Tibial artery (tissue), 4 donors: ENCODE data around the gene ZSWIM6.

ENCODE experiments used
- DNase-seq, 2 donors: peaks; one replicate each; pipeline ENCODE4 v3.0.0-alpha.2; 2019
- H3K27ac ChIP-seq, 2 donors: fragments of 200-600 bp; sonication (generic) in 1 of 2; 1 replicate in 1 of 2; 2 replicates in 1 of 2; pipeline ENCODE4 v1.5.1; 2018 to 2019; ENCODE audit warnings: mild to moderate bottlenecking in 1 of 2
- H3K27me3 ChIP-seq, 2 donors: fragments of 200-600 bp; sonication (generic) in 1 of 2; one replicate each; pipeline versions ENCODE4 v1.5.1 to v1.6.0; 2016 to 2019
- H3K36me3 ChIP-seq, 3 donors: fragments of 200-600 bp; sonication (generic) in 2 of 3; one replicate each; pipeline ENCODE4 v1.5.1; 2016 to 2019; ENCODE audit warnings: mild to moderate bottlenecking in 2 of 3
- H3K4me1 ChIP-seq, 4 donors: fragments of 200-600 bp; sonication (generic) in 2 of 4; 1 replicate in 3 of 4; 2 replicates in 1 of 4; pipeline ENCODE4 v1.5.1; 2016 to 2019
- H3K4me3 ChIP-seq, 2 donors: fragments of 200-600 bp; sonication (generic) in 1 of 2; 1 replicate in 1 of 2; 2 replicates in 1 of 2; pipeline ENCODE4 v1.5.1; 2018 to 2019; ENCODE audit warnings: mild to moderate bottlenecking in 2 of 2
- H3K9me3 ChIP-seq, 3 donors: fragments of 200-600 bp; sonication (generic) in 1 of 3; one replicate each; pipeline ENCODE4 v1.5.1; 2016 to 2019
- intact Hi-C: fragments of 100-400 bp; cut with DNase I; formaldehyde crosslinking; loops from one replicate; pipeline ENCODE4 v1.15.0; 2023; ENCODE audit warnings: low total_unique reads
- TF ChIP-seq, protein P1 (sequence below), 2 experiments: fragments of 200-600 bp in 1 of 2; fragments of 450-650 bp in 1 of 2; IDR thresholded peaks; one replicate each; pipeline ENCODE4 v1.5.1; 2017 to 2019; ENCODE audit warnings: antibody characterized with exemption in 2 of 2, mild to moderate bottlenecking in 1 of 2, moderate library complexity in 1 of 2

ZSWIM6 gene

DNA sequence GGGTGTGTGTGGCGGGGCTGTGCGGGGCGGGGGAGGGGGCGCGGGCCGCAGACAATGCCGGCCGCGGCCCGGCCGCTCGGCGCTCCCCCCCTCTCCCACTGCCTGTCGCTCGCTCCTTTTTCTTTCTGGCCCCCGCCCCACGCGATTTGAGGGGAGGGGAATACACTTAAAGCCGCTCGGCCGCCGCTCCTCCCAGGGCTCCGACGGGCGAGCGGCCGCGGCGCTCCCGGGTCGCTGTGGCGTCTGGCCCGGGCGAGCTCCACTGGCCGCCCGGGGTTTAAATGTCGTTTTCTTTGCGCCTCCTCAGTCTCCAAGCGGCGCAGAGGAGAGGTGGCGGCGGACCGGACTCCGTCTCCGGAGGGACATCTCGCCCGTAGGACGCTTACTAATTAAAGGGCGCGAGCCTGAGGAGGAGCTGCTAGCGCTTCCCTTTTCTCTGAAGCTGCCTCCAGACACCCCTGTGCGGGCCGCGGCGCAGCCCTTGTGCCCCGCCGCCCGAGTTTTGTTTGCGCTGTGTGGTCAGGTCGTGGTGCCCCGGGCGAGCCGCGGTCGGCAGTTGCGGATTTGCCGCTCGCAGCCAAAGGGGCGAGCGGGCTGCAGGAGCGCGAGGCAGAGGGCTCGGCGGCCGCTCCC is 1.4 kb downstream of the ZSWIM6 start:
- Histone ChIP-seq H3K27me3 (no peaks in the 10 kb centered on the region), H3K9me3 (no peaks in the 10 kb centered on the region), H3K4me1 (peaks cover 0 to 28% (median 6%) of the 10 kb centered on the region in 4 donors), H3K27ac (peak overlapping the region; percentile 91 to 93), H3K36me3 (no peaks in the 10 kb centered on the region), H3K4me3 (peak overlapping the region; percentile 98 to 99)
- intact Hi-C loops = loop anchor here (5.0 to 10.0 kb wide), 4 partner anchors 74 to 389 kb away; partner anchors contain the start of genes ERCC8, NDUFAF2 and SMIM15
- DNase-seq = peak; percentile 42 to 69
- TF ChIP-seq, protein P1, sequence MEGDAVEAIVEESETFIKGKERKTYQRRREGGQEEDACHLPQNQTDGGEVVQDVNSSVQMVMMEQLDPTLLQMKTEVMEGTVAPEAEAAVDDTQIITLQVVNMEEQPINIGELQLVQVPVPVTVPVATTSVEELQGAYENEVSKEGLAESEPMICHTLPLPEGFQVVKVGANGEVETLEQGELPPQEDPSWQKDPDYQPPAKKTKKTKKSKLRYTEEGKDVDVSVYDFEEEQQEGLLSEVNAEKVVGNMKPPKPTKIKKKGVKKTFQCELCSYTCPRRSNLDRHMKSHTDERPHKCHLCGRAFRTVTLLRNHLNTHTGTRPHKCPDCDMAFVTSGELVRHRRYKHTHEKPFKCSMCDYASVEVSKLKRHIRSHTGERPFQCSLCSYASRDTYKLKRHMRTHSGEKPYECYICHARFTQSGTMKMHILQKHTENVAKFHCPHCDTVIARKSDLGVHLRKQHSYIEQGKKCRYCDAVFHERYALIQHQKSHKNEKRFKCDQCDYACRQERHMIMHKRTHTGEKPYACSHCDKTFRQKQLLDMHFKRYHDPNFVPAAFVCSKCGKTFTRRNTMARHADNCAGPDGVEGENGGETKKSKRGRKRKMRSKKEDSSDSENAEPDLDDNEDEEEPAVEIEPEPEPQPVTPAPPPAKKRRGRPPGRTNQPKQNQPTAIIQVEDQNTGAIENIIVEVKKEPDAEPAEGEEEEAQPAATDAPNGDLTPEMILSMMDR (IDR thresholded peaks at IDR 0.05) = no peak

DNA sequence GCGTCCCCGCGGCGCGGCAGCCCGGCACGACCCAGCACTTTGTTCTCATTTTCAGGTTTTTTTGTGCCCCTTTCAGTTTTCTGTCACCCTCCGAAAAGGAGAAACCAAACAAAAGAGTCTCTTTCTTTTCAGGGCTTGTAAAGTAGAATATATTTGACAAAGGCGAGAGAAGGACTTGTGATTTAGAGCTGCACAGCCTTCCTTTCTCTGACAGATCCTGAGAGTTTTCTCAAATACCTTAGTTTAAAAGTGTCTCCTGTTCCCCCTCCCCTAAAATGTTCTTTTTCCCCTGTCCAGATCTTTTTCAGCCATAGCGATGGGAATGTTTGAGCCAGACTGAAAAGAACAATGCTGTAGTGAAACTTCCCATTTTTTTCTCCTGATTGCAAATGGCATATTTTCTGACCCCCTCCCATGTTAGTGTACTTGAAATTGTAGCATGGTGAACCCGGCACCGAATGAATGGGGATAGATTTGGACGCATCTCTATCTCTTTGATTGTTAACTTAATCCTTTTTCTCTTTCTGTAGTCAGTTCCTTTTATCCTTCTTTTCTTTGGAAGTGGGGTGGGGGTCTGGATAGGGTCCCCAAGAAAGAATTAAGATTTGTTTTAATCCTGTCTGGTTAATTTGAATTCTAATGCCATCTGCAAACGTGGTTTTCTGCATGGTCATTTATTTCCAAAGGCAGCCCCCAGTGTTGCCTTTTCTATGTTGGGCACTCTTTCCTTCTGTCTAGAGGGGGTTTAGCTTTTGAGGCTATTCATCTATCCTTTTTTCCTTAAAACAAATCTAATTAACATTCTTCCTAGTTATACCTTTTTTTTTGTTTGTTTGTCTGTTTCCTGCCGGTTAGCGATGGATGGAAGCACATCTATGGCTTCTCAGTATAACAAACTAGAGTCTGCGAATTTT is 2.2 kb downstream of the ZSWIM6 start:
- intact Hi-C loops = loop anchor here (5.0 to 10.0 kb wide), 4 partner anchors 73 to 389 kb away; partner anchors contain the start of genes ERCC8, NDUFAF2 and SMIM15
- TF ChIP-seq, protein P1 (IDR thresholded peaks at IDR 0.05) = no peak
- no peaks in the 10 kb centered on the region for H3K9me3 ChIP-seq
- H3K4me1 ChIP-seq = peaks cover 0 to 28% (median 8%) of the 10 kb centered on the region in 4 donors
- H3K27ac ChIP-seq = peak overlapping the region; percentile 91 to 93
- H3K36me3 ChIP-seq = no peaks in the 10 kb centered on the region
- DNase-seq = no peak
- H3K27me3 ChIP-seq = no peaks in the 10 kb centered on the region
- peak overlapping the region; percentile 98 to 99 for H3K4me3 ChIP-seq

DNA sequence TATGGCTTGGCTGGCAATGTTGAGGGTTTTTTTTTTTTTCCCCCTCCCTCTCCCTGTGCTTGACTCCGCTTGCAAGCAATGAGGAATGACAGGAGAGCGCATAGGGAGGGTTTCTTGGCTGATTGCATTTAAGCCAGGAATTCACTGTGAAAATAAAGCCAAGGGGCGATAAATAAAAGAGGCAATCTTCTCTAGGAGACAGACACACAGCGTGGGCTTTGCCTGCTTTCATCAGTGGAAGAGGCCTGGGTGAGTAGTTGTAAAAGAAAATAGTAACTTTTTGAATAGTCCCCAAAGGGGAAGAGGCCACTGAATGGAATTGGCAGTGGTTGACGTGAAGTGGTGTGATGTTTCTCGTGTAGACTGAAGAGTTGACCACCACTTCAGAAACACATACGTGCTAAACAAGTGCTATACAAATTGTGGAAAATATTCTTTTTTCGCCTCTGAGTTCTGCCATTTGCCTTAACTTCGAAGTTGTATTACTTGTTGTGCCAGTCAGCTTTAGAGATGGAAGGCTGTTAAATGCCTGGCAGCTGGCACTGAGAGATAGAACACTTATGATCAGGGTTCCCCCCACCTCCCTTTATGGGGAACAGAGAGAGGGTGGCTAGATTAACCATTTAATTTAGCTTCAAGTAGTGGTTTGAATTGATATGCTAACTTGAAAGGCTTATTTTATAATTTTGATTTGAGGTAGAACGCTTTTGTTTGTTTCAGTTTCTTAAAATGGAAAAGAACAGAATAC is 3.0 kb downstream of the ZSWIM6 start:
- peak overlapping the region in 1 of 2 donors; percentile 26 for H3K27ac ChIP-seq
- TF ChIP-seq, protein P1 (IDR thresholded peaks at IDR 0.05) = no peak
- intact Hi-C loops = loop anchor here (5.0 to 10.0 kb wide), 4 partner anchors 72 to 390 kb away; partner anchors contain the start of genes ERCC8, NDUFAF2 and SMIM15
- no peak for DNase-seq
- H3K36me3 ChIP-seq = no peaks in the 10 kb centered on the region
- H3K4me1 ChIP-seq = peaks cover 0 to 21% (median 5%) of the 10 kb centered on the region in 4 donors
- no peaks in the 10 kb centered on the region for H3K9me3 ChIP-seq
- H3K27me3 ChIP-seq = no peaks in the 10 kb centered on the region
- peak overlapping the region; percentile 98 to 99 for H3K4me3 ChIP-seq

DNA sequence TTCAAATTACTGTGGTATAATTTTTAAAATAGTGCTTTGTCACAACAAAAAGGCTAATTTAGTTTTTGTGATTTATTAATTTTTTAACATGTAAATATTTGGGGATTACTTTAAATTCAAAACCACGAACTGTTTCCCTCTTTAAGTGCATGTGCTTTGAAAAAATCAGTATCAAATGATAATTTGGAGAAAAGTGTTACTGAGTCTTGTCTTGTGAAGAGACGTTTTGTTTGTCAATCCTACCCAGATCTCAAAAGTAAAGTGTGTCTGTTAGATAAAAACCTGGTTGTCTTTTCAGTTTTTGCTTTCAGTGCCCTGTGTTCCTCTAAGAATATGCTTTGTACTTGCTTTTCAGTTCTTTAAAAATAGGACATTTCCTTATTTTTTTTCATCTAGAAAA is 7.7 kb downstream of the ZSWIM6 start:
- TF ChIP-seq, protein P1 (IDR thresholded peaks at IDR 0.05) = no peak
- Histone ChIP-seq H3K36me3 (no peaks in the 10 kb centered on the region), H3K9me3 (no peaks in the 10 kb centered on the region), H3K4me3 (no peak overlapping the region), H3K4me1 (peaks cover 0 to 24% (median 7%) of the 10 kb centered on the region in 4 donors), H3K27ac (no peak overlapping the region), H3K27me3 (no peaks in the 10 kb centered on the region)
- DNase-seq = no peak
- intact Hi-C loops = loop anchor here (10.0 kb wide), 2 partner anchors 315 to 395 kb away; partner anchors contain the start of genes ERCC8 and NDUFAF2

DNA sequence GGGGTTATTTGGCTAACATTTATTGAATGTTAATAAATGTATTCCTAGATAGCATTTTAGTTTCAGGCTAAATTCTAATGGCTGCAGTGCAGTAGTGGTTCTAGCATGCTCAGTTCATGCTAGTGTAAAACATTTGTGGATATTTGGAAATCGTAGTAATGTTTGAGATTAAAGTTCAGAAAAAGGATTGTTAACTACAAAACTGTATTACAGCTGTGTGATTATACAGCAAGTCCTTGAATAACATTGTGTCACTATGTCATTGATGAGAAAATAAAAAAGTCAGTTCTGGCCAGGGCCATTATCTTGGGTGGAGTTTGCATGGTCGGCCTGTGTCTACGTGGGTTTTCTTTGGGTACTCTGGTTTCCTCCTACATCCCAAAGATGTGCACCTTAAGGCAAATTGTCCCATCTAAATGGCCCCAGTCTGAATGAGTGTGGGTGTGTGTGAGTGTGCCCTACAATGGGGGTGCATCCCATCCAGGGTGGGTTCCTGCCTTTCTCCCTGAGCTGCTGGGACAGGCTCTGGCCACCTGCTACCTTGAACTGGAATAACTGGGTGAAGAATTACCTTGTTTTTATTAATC is 8.8 kb downstream of the ZSWIM6 start:
- intact Hi-C loops = no loop called here
- Histone ChIP-seq H3K27me3 (no peaks in the 10 kb centered on the region), H3K4me1 (peaks cover 0 to 23% (median 8%) of the 10 kb centered on the region in 4 donors), H3K4me3 (no peak overlapping the region), H3K9me3 (no peaks in the 10 kb centered on the region), H3K36me3 (no peaks in the 10 kb centered on the region), H3K27ac (no peak overlapping the region)
- DNase-seq = no peak
- TF ChIP-seq, protein P1 (IDR thresholded peaks at IDR 0.05) = no peak
